ENCODE measurements around the gene PPP1R12C.

DNA sequence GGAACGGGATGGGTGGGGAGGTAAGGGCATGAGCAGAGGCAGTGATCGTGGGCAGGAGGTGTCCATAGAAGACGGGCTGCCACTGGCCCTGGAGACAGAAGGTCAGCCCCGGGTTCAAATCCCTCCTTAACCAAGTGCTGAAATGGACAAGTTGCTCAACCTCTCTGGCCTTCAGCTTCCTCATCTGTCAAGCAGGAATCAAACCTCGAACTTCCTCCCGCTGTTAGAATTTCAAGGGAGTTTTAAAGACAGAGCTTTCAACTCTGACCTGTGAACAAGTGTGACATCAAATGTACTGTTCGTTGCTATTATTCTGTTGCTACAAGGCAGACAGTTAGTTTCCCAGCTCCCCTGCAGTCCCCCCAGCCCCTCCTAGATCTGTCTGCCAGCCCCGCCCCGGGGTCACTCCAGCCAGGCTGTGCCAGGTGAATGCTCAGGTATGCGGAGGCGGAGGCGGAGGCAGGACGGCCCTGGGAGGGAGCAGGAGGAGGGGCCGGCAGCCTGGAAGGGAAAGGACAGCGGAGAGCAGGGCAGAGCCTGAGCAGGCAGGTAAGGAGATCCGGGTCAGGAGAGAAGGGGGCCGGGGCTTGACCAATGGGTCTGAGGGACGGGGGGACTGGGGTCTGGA is 42.0 kb downstream of the PPP1R12C start, which contains the start of gene EPS8L1:
- TF ChIP-seq POLR2A (IDR thresholded peaks at IDR 0.05): peak in 1 of 2 donors; percentile 79
- TF ChIP-seq, protein P1, sequence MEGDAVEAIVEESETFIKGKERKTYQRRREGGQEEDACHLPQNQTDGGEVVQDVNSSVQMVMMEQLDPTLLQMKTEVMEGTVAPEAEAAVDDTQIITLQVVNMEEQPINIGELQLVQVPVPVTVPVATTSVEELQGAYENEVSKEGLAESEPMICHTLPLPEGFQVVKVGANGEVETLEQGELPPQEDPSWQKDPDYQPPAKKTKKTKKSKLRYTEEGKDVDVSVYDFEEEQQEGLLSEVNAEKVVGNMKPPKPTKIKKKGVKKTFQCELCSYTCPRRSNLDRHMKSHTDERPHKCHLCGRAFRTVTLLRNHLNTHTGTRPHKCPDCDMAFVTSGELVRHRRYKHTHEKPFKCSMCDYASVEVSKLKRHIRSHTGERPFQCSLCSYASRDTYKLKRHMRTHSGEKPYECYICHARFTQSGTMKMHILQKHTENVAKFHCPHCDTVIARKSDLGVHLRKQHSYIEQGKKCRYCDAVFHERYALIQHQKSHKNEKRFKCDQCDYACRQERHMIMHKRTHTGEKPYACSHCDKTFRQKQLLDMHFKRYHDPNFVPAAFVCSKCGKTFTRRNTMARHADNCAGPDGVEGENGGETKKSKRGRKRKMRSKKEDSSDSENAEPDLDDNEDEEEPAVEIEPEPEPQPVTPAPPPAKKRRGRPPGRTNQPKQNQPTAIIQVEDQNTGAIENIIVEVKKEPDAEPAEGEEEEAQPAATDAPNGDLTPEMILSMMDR (IDR thresholded peaks at IDR 0.05): no peak
